Measurements from ENCODE around the gene ZNRF3. TPM values are rescaled to one million over a fixed set of nuclear protein-coding genes. Genes with fewer than 3 reads are reported as not detected.

The ZNRF3 gene
- total RNA-seq, 1 donor from 2014 or later, result 4.1 TPM

- Histone ChIP-seq H3K27ac (no peak overlapping the region), H3K9me3 (ENCODE audit: low read depth) (no peaks in the 10 kb centered on the region), H3K4me2 (no peak overlapping the region), H3K27me3 (no peaks in the 10 kb centered on the region), H2AFZ (replicated peaks) (no peak overlapping the region), H3K36me3 (no peaks in the 10 kb centered on the region), H3F3A (ENCODE audit: low read depth) (peaks cover 10% of the 10 kb centered on the region), H3K4me1 (peaks cover 30% of the 10 kb centered on the region), H3K4me3 (no peak overlapping the region), H3K9ac (no peak overlapping the region), H4K20me1 (ENCODE audit: low read depth) (peaks cover 93% of the 10 kb centered on the region), H3K79me2 (ENCODE audit: low read depth) (peaks cover 97% of the 10 kb centered on the region)
- H3K27me3 Mint-ChIP-seq (ENCODE audit: insufficient read depth, low read depth), result peaks cover 12% of the 10 kb centered on the region
- H3K27ac Mint-ChIP-seq, result no peak overlapping the region
- no peak overlapping the region for H3K4me3 Mint-ChIP-seq
- H3K9me3 Mint-ChIP-seq, result peaks cover 2% of the 10 kb centered on the region
- peaks cover 39% of the 10 kb centered on the region for H3K36me3 Mint-ChIP-seq
- TF ChIP-seq EZH2phosphoT487 (IDR thresholded peaks at IDR 0.05) (no peak), CTCF (IDR thresholded peaks at IDR 0.05) (no peak), EZH2 (IDR thresholded peaks at IDR 0.05) (no peak)
- peaks cover 89% of the 10 kb centered on the region for H3K4me1 Mint-ChIP-seq
- DNase-seq (ENCODE audit: low spot score), result no peak
Measured at GRCh38 chr22:28909375-28909774, 26.0 kb downstream of the ZNRF3 start.

- H3K9ac ChIP-seq, result no peak overlapping the region
- no peaks in the 10 kb centered on the region for H3K36me3 ChIP-seq
- H3K9me3 Mint-ChIP-seq, result peaks cover 2% of the 10 kb centered on the region
- H3K4me1 Mint-ChIP-seq, result peaks cover 86% of the 10 kb centered on the region
- no peaks in the 10 kb centered on the region for H3K9me3 ChIP-seq (ENCODE audit: low read depth)
- no peak overlapping the region for H3K4me3 ChIP-seq
- no peak overlapping the region for H3K27ac ChIP-seq
- H2AFZ ChIP-seq (replicated peaks), result no peak overlapping the region
- H3F3A ChIP-seq (ENCODE audit: low read depth), result peaks cover 10% of the 10 kb centered on the region
- no peak for TF ChIP-seq EZH2 (IDR thresholded peaks at IDR 0.05)
- no peak for TF ChIP-seq EZH2phosphoT487 (IDR thresholded peaks at IDR 0.05)
- TF ChIP-seq CTCF (IDR thresholded peaks at IDR 0.05), result no peak
- peaks cover 96% of the 10 kb centered on the region for H3K79me2 ChIP-seq (ENCODE audit: low read depth)
- H3K27me3 Mint-ChIP-seq (ENCODE audit: insufficient read depth, low read depth), result peaks cover 12% of the 10 kb centered on the region
- peak overlapping the region; percentile 76 for H3K27ac Mint-ChIP-seq
- no peak overlapping the region for H3K4me2 ChIP-seq
- H3K4me3 Mint-ChIP-seq, result peak overlapping the region; percentile 55
- peaks cover 23% of the 10 kb centered on the region for H3K4me1 ChIP-seq
- H3K27me3 ChIP-seq, result no peaks in the 10 kb centered on the region
- H4K20me1 ChIP-seq (ENCODE audit: low read depth), result peaks cover 93% of the 10 kb centered on the region
- H3K36me3 Mint-ChIP-seq, result peaks cover 39% of the 10 kb centered on the region
- DNase-seq (ENCODE audit: low spot score), result no peak
Measured at GRCh38 chr22:28910569-28911303, 27.4 kb downstream of the ZNRF3 start.

GRCh38 chr22:28911304-28911690 lies 27.9 kb downstream of the ZNRF3 start:
- H3K4me1 Mint-ChIP-seq, result peaks cover 84% of the 10 kb centered on the region
- Histone ChIP-seq H3K27ac (no peak overlapping the region), H3F3A (ENCODE audit: low read depth) (peaks cover 16% of the 10 kb centered on the region), H3K36me3 (no peaks in the 10 kb centered on the region), H3K79me2 (ENCODE audit: low read depth) (peaks cover 96% of the 10 kb centered on the region), H2AFZ (replicated peaks) (no peak overlapping the region), H3K4me1 (peaks cover 25% of the 10 kb centered on the region), H3K9me3 (ENCODE audit: low read depth) (no peaks in the 10 kb centered on the region), H3K4me2 (peak overlapping the region; percentile 20), H3K9ac (no peak overlapping the region), H3K27me3 (no peaks in the 10 kb centered on the region), H3K4me3 (no peak overlapping the region), H4K20me1 (ENCODE audit: low read depth) (peaks cover 93% of the 10 kb centered on the region)
- peaks cover 12% of the 10 kb centered on the region for H3K27me3 Mint-ChIP-seq (ENCODE audit: insufficient read depth, low read depth)
- H3K9me3 Mint-ChIP-seq, result peaks cover 2% of the 10 kb centered on the region
- H3K36me3 Mint-ChIP-seq, result peaks cover 37% of the 10 kb centered on the region
- H3K27ac Mint-ChIP-seq, result peak overlapping the region; percentile 21
- DNase-seq (ENCODE audit: low spot score), result no peak
- H3K4me3 Mint-ChIP-seq, result no peak overlapping the region
- TF ChIP-seq CTCF (IDR thresholded peaks at IDR 0.05) (no peak), EZH2phosphoT487 (IDR thresholded peaks at IDR 0.05) (no peak), EZH2 (IDR thresholded peaks at IDR 0.05) (no peak)
